Activated naive CD4-positive, alpha-beta T cell treated with anti-CD3 and anti-CD28 coated beads, Interleukin-2, amount 50 U/mL, for 72 hours (primary cell): Measurements from ENCODE around the gene TRIP10. TPM values are rescaled to one million over a fixed set of nuclear protein-coding genes. Genes with fewer than 3 reads are reported as not detected.
"Not testable (repeated sequence)": the region's sequence is repeated elsewhere in the genome, so short reads cannot be mapped to it uniquely, and the experiment has no call there.

ENCODE experiments used
- ATAC-seq, 2 donors: fragments of 150-1000 bp; cut with Tn5 transposase; 2 replicates each; pipeline ENCODE4 v1.10.0; 2021; ENCODE audit warnings: mild to moderate bottlenecking in 2 of 2, moderate library complexity in 2 of 2
- DNase-seq, 2 donors: peaks; one replicate each; pipeline ENCODE4 v3.0.0; 2021 to 2022; ENCODE audit warnings: low spot score in 2 of 2
- H3K27ac Mint-ChIP-seq, 2 donors: one replicate each; pipeline ENCODE4 v1.8.0; 2022; ENCODE audit warnings: mild to moderate bottlenecking in 2 of 2, mixed read lengths in 2 of 2
- H3K36me3 Mint-ChIP-seq, 2 donors: one replicate each; pipeline ENCODE4 v1.8.0; 2022; ENCODE audit warnings: mixed read lengths in 2 of 2
- H3K9me3 Mint-ChIP-seq, 2 donors: one replicate each; pipeline ENCODE4 v1.8.0; 2022; ENCODE audit warnings: mixed read lengths in 2 of 2
- total RNA-seq, 2 donors: library from RNA; stranded (reverse); gene quantifications; one replicate each; pipeline ENCODE4 v1.2.3, GENCODE V29; 2022

The TRIP10 gene
- total RNA-seq, 2 donors from 2014 or later, result 47.1 to 109 TPM

- Mint-ChIP-seq H3K27ac (peak overlapping the region in 1 of 2 donors; percentile 57), H3K9me3 (peaks cover 0 to 10% of the 10 kb centered on the region in 2 donors), H3K36me3 (peaks cover 10 to 75% of the 10 kb centered on the region in 2 donors)
- ATAC-seq (no peak), DNase-seq (no peak)
Measured at GRCh38 chr19:6788896-6789295, 49.4 kb downstream of the TRIP10 start.

GRCh38 chr19:6790194-6791128, 51.0 kb downstream of the TRIP10 start:
- Mint-ChIP-seq H3K36me3 (peaks cover 14 to 81% of the 10 kb centered on the region in 2 donors), H3K9me3 (peaks cover 3 to 17% of the 10 kb centered on the region in 2 donors), H3K27ac (peak overlapping the region in 1 of 2 donors; percentile 4)
- no peak for ATAC-seq
- DNase-seq, result no peak

GRCh38 chr19:6791237-6791636, 51.8 kb downstream of the TRIP10 start:
- no peak for ATAC-seq
- no peak for DNase-seq
- peak overlapping the region; percentile 4 to 80 for H3K27ac Mint-ChIP-seq
- H3K36me3 Mint-ChIP-seq, result peaks cover 9 to 81% of the 10 kb centered on the region in 2 donors
- H3K9me3 Mint-ChIP-seq, result peaks cover 3 to 17% of the 10 kb centered on the region in 2 donors

GRCh38 chr19:6793411-6793810, 53.9 kb downstream of the TRIP10 start:
- Mint-ChIP-seq H3K9me3 (peaks cover 3 to 17% of the 10 kb centered on the region in 2 donors), H3K36me3 (peaks cover 9 to 81% of the 10 kb centered on the region in 2 donors), H3K27ac (no peak overlapping the region)
- no peak for DNase-seq
- no peak for ATAC-seq

- no peak overlapping the region for H3K27ac Mint-ChIP-seq
- H3K36me3 Mint-ChIP-seq, result peaks cover 9 to 80% of the 10 kb centered on the region in 2 donors
- ATAC-seq (no peak), DNase-seq (no peak)
- H3K9me3 Mint-ChIP-seq, result peaks cover 3 to 17% of the 10 kb centered on the region in 2 donors
Measured at GRCh38 chr19:6793973-6794372, 54.5 kb downstream of the TRIP10 start.

GRCh38 chr19:6794686-6795431, 55.4 kb downstream of the TRIP10 start:
- no peak for ATAC-seq
- Mint-ChIP-seq H3K9me3 (peaks cover 3 to 17% of the 10 kb centered on the region in 2 donors), H3K27ac (no peak overlapping the region), H3K36me3 (peaks cover 5 to 73% of the 10 kb centered on the region in 2 donors)
- DNase-seq, result no peak

- Mint-ChIP-seq H3K36me3 (peaks cover 5 to 65% of the 10 kb centered on the region in 2 donors), H3K27ac (no peak overlapping the region), H3K9me3 (peaks cover 3 to 17% of the 10 kb centered on the region in 2 donors)
- DNase-seq (no peak), ATAC-seq (no peak)
Measured at GRCh38 chr19:6796278-6796677, 56.8 kb downstream of the TRIP10 start.

- ATAC-seq, result no peak
- peaks cover 3 to 7% of the 10 kb centered on the region in 2 donors for H3K9me3 Mint-ChIP-seq
- H3K36me3 Mint-ChIP-seq, result peaks cover 5 to 56% of the 10 kb centered on the region in 2 donors
- DNase-seq, result no peak
- H3K27ac Mint-ChIP-seq, result peak overlapping the region in 1 of 2 donors; percentile 18
Measured at GRCh38 chr19:6797646-6798045, 58.2 kb downstream of the TRIP10 start.

- not testable (repeated sequence) for ATAC-seq, H3K9me3 Mint-ChIP-seq
- Mint-ChIP-seq H3K36me3 (peaks cover 0 to 30% of the 10 kb centered on the region in 2 donors), H3K27ac (peak overlapping the region; percentile 90 to 99)
- peak in 1 of 2 donors; percentile 11 for DNase-seq
Measured at GRCh38 chr19:6800160-6800790, 60.8 kb downstream of the TRIP10 start.

GRCh38 chr19:6800991-6801484, 61.6 kb downstream of the TRIP10 start:
- peaks cover 0 to 26% of the 10 kb centered on the region in 2 donors for H3K36me3 Mint-ChIP-seq
- DNase-seq, result peak in 1 of 2 donors; percentile 18
- H3K27ac Mint-ChIP-seq, result peak overlapping the region; percentile 90 to 99
- H3K9me3 Mint-ChIP-seq, result no peaks in the 10 kb centered on the region
- ATAC-seq, result peak; percentile 14 to 34

Other genes with a start within 250 kb of the TRIP10 start
- 1 to 10 TPM; 2.6 to 9.4 TPM for gene TUBB4A, start 237.4 kb upstream of the TRIP10 start, total RNA-seq
- 1 to 10 TPM in 1 of 2 donors, under 1 TPM in 1; 0.43 to 3.4 TPM for gene TNFSF9, start 208.7 kb upstream of the TRIP10 start, total RNA-seq
- gene CD70, start 148.5 kb upstream of the TRIP10 start, total RNA-seq, result 1 to 10 TPM; 4.8 to 8.4 TPM
- 10 to 100 TPM; 24.9 to 25.3 TPM for gene TNFSF14, start 69.5 kb upstream of the TRIP10 start, total RNA-seq
- gene C3, start 19.0 kb upstream of the TRIP10 start, total RNA-seq, result under 1 TPM; 0.54 to 0.84 TPM
- gene GPR108, start 2.1 kb upstream of the TRIP10 start, total RNA-seq, result 10 to 100 TPM; 45.4 to 91.8 TPM
- gene SH2D3A, start 27.8 kb downstream of the TRIP10 start, total RNA-seq, result 10 to 100 TPM; 16.4 to 33.0 TPM
- 100 to 1,000 TPM in 1 of 2 donors, 10 to 100 TPM in 1; 81.5 to 121 TPM for gene VAV1, start 33.0 kb downstream of the TRIP10 start, total RNA-seq
- 10 to 100 TPM; 12.1 to 16.1 TPM for gene ADGRE1, start 147.9 kb downstream of the TRIP10 start, total RNA-seq